ENCODE data around the gene CD320.

GRCh38 chr19:8336660-8337059, 28.5 kb upstream of the CD320 start:
- no peak for TF ChIP-seq CTCF (IDR thresholded peaks at IDR 0.05)
- no peak for TF ChIP-seq POLR2A (IDR thresholded peaks at IDR 0.05)
